ENCODE data around the gene EVI5L. TPM values are rescaled to one million over a fixed set of nuclear protein-coding genes. Genes with fewer than 3 reads are reported as not detected.

Gene EVI5L
- total RNA-seq, 4 donors from 2014 or later, result 17.5 to 24.6 (median 20.4) TPM

- Histone ChIP-seq H3K27ac (peak overlapping the region; percentile 86 to 92 (median 90)), H3K9me3 (no peaks in the 10 kb centered on the region), H3K36me3 (peaks cover 0 to 13% of the 10 kb centered on the region in 2 donors), H3K4me3 (peak overlapping the region; percentile 82 to 97 (median 90)), H3K4me1 (peaks cover 22 to 37% of the 10 kb centered on the region in 2 donors), H3K27me3 (no peaks in the 10 kb centered on the region)
- intact Hi-C loops (cut with DNase I; ENCODE audit: low total_unique reads), result loop anchor here (10.0 kb wide), 1 partner anchor 610 kb away; the partner anchor contains the start of gene ZNF414
- TF ChIP-seq POLR2A (IDR thresholded peaks at IDR 0.05) (no peak), CTCF (IDR thresholded peaks at IDR 0.05 in 4 of 5, conservative IDR thresholded peaks at IDR 0.05 in 1 of 5) (no peak)
- DNase-seq, result peak in 1 of 2 donors; percentile 43
- ATAC-seq, result peak; percentile 49 to 51
- in situ Hi-C loops (cut with MboI; ENCODE audit: low sequenced_read_pairs in 4 of 4), result no loop called here
Observed at GRCh38 chr19:7904074-7905020, 74.3 kb downstream of the EVI5L start.

- H3K4me3 ChIP-seq, result peak overlapping the region; percentile 15 to 97 (median 86)
- H3K9me3 ChIP-seq, result no peaks in the 10 kb centered on the region
- no peaks in the 10 kb centered on the region for H3K27me3 ChIP-seq
- no peak for TF ChIP-seq POLR2A (IDR thresholded peaks at IDR 0.05)
- TF ChIP-seq CTCF (IDR thresholded peaks at IDR 0.05 in 4 of 5, conservative IDR thresholded peaks at IDR 0.05 in 1 of 5), result no peak
- ATAC-seq (no peak), DNase-seq (no peak)
- peaks cover 22 to 37% of the 10 kb centered on the region in 2 donors for H3K4me1 ChIP-seq
- in situ Hi-C loops (cut with MboI; ENCODE audit: low sequenced_read_pairs in 4 of 4), result no loop called here
- no peak overlapping the region for H3K27ac ChIP-seq
- H3K36me3 ChIP-seq, result peaks cover 0 to 20% of the 10 kb centered on the region in 2 donors
- intact Hi-C loops (cut with DNase I; ENCODE audit: low total_unique reads), result loop anchor here (10.0 kb wide), 1 partner anchor 610 kb away; the partner anchor contains the start of gene ZNF414
Observed at GRCh38 chr19:7905268-7905667, 75.2 kb downstream of the EVI5L start.

DNA sequence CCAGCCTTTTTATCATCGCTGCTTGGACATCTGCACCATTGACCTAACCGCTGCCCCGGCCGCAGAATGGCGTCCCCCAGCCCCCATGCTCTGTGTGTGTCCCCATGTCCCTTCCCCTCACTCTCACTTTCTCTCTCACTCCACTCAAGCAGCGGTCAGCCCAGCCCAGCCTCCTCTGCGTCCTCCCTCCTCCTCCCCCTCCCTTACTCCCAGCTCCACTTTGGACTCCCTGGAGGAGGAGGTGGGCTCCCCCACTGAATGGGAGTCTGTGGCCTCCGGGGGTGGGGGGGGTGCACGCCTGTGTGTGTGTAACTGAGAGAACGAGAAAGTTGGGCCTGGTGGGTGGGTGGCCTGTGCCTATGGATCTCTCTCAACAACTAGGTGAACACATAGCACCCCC is 75.8 kb downstream of the EVI5L start:
- H3K27ac ChIP-seq, result no peak overlapping the region
- H3K4me1 ChIP-seq, result peaks cover 19 to 31% of the 10 kb centered on the region in 2 donors
- in situ Hi-C loops (cut with MboI; ENCODE audit: low sequenced_read_pairs in 4 of 4) (no loop called here), intact Hi-C loops (cut with DNase I; ENCODE audit: low total_unique reads) (loop anchor here (10.0 kb wide), 1 partner anchor 609 kb away; the partner anchor contains the start of gene ZNF414)
- H3K36me3 ChIP-seq, result peaks cover 0 to 26% of the 10 kb centered on the region in 2 donors
- no peaks in the 10 kb centered on the region for H3K27me3 ChIP-seq
- H3K9me3 ChIP-seq, result no peaks in the 10 kb centered on the region
- ATAC-seq (no peak), DNase-seq (no peak)
- no peak overlapping the region for H3K4me3 ChIP-seq
- no peak for TF ChIP-seq POLR2A (IDR thresholded peaks at IDR 0.05)

DNA sequence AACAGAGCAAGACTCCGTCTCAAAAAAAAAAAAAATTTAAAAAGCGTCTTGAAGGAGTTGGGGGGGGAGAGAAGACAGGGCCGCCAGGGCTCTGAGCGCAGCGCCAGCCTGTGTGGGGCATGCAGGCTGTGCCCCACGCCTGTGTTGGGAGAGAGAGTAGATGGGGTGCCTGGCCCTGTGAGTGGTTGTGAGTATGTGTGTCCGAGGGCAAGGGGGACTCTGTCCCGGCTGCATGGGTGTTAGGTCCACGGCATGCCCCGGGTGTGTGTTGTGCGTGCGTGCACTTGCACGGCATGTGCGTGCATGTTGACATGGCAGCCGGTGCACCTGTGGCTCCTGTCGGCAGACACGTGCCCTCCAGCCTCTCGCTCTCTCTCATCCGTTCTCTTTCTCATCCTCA is 77.1 kb downstream of the EVI5L start:
- TF ChIP-seq POLR2A (IDR thresholded peaks at IDR 0.05) (no peak), CTCF (IDR thresholded peaks at IDR 0.05 in 4 of 5, conservative IDR thresholded peaks at IDR 0.05 in 1 of 5) (no peak)
- no peak overlapping the region for H3K4me3 ChIP-seq
- peaks cover 0 to 38% of the 10 kb centered on the region in 2 donors for H3K36me3 ChIP-seq
- in situ Hi-C loops (cut with MboI; ENCODE audit: low sequenced_read_pairs in 4 of 4) (no loop called here), intact Hi-C loops (cut with DNase I; ENCODE audit: low total_unique reads) (loop anchor here (10.0 kb wide), 1 partner anchor 608 kb away; the partner anchor contains the start of gene ZNF414)
- H3K9me3 ChIP-seq, result no peaks in the 10 kb centered on the region
- DNase-seq, result no peak
- peaks cover 19 to 29% of the 10 kb centered on the region in 2 donors for H3K4me1 ChIP-seq
- no peaks in the 10 kb centered on the region for H3K27me3 ChIP-seq
- ATAC-seq, result no peak
- no peak overlapping the region for H3K27ac ChIP-seq

DNA sequence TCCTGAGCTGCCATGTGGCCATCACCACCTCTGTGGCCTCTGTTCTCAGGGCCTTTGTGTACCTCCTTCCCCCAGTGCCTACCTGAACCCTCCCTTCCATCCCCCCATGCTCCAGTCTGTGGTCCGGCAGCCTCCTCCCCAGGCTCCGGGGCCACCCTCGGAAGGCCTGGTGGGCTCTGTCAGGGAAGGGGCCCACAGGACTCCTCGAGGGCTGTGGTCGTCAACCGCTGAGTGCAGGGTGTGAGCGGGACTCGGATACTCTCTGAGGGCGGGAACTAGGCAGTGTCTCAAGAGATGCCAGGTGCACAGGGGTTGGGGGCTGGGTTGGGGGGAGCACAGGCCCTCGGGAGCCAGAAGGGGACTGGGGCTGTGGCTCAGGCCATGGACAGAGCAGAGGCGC is 77.5 kb downstream of the EVI5L start:
- intact Hi-C loops (cut with DNase I; ENCODE audit: low total_unique reads), result loop anchor here (10.0 kb wide), 1 partner anchor 607 kb away; the partner anchor contains the start of gene ZNF414
- Histone ChIP-seq H3K27ac (no peak overlapping the region), H3K4me3 (no peak overlapping the region), H3K9me3 (no peaks in the 10 kb centered on the region), H3K27me3 (no peaks in the 10 kb centered on the region), H3K4me1 (peaks cover 16 to 29% of the 10 kb centered on the region in 2 donors), H3K36me3 (peaks cover 0 to 43% of the 10 kb centered on the region in 2 donors)
- TF ChIP-seq POLR2A (IDR thresholded peaks at IDR 0.05) (no peak), CTCF (IDR thresholded peaks at IDR 0.05 in 4 of 5, conservative IDR thresholded peaks at IDR 0.05 in 1 of 5) (no peak)
- in situ Hi-C loops (cut with MboI; ENCODE audit: low sequenced_read_pairs in 4 of 4), result no loop called here
- DNase-seq (no peak), ATAC-seq (no peak)
